Stomach (tissue), 4 donors: ENCODE measurements around the gene NHLH2.
A peak's percentile ranks its signal among the peaks of the same experiment; 100 is the strongest.

Experiments
- CTCF ChIP-seq, 7 experiments: fragments of 450-650 bp in 4 of 7; fragments of 200-600 bp in 3 of 7; sonication (generic) in 3 of 7; IDR thresholded peaks; one replicate each; pipeline ENCODE4 v1.5.1; 2016 to 2019; ENCODE audit warnings: antibody characterized with exemption in 7 of 7, control low read depth in 2 of 7, mild to moderate bottlenecking in 1 of 7
- EP300 ChIP-seq: sonication (generic); formaldehyde crosslinking; IDR thresholded peaks from one replicate; pipeline ENCODE4 v1.6.1; 2017; ENCODE audit warnings: antibody characterized with exemption
- POLR2A ChIP-seq, 4 donors: fragments of 450-650 bp; IDR thresholded peaks; one replicate each; pipeline ENCODE4 v1.6.1; 2016; ENCODE audit warnings: antibody characterized with exemption in 4 of 4, control low read depth in 2 of 4, mild to moderate bottlenecking in 1 of 4, moderate library complexity in 1 of 4
- POLR2AphosphoS5 ChIP-seq, 3 donors: sonication (generic); formaldehyde crosslinking; IDR thresholded peaks; one replicate each; pipeline ENCODE4 v1.6.1; 2016; ENCODE audit warnings: antibody characterized with exemption in 3 of 3

GRCh38 chr1:115807723-115808122 lies 33.2 kb downstream of the NHLH2 start:
- TF ChIP-seq CTCF (IDR thresholded peaks at IDR 0.05), result peak in 5 of 7 experiments; percentile 48 to 69 (median 59)
- no peak for TF ChIP-seq POLR2A (IDR thresholded peaks at IDR 0.05)
- TF ChIP-seq POLR2AphosphoS5 (IDR thresholded peaks at IDR 0.05), result no peak
- TF ChIP-seq EP300, result no peak
